ENCODE results near the gene SLC7A11.

Gene SLC7A11

DNA sequence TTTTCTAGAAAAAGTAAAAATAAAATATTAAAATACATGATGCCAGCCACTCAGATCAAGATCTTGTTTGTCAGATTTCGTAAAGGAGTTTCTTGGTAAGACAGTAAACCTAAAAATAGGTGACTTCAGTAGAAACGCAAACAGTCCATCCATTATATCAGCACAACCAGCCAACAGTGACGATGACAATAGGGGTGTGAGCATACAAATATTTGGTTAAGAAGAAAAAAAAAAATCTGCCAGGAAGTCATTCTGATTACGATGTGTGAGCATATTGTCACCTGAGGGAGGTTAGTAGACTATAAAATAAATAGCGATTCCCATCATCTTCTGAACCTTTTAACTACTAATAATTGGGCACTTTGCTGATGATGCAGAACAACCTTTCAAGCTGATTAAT lies 37.6 kb downstream of the SLC7A11 start:
- no peak for DNase-seq

DNA sequence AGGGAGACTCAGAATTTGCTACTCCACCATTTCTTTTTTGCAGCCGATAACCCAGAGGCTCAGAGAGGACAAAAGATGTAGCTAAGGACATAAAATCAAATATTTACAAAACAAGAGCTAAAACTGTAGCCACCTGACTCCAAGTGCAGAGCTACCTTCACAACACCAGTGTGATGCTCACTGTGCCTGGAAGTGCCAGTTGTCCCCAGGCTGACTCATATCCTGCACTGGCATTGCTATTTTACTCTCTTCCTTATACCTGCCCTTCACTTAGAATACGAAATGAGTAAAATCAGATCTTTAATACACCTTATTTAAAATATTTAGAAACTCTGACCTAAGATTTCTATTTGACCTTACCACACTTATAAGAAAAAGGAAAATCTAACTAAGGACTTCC lies 39.5 kb downstream of the SLC7A11 start:
- DNase-seq, result no peak

DNA sequence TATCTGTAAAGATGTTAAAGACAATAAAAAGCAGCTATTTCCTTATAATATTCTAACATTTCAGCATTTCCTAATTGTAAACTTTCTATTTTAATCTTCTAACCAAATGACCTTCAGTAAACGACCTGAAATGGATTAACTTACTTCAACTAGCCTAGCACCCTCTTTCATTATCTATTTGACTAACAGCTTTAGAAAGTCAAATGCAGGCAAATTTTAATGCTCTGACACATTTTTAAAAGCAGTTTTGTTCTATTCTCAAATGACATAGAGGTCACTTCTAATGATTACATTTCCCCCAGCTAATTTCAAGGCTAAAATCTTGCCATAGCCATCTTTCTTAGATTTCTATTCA lies 41.9 kb downstream of the SLC7A11 start:
- DNase-seq, result no peak

DNA sequence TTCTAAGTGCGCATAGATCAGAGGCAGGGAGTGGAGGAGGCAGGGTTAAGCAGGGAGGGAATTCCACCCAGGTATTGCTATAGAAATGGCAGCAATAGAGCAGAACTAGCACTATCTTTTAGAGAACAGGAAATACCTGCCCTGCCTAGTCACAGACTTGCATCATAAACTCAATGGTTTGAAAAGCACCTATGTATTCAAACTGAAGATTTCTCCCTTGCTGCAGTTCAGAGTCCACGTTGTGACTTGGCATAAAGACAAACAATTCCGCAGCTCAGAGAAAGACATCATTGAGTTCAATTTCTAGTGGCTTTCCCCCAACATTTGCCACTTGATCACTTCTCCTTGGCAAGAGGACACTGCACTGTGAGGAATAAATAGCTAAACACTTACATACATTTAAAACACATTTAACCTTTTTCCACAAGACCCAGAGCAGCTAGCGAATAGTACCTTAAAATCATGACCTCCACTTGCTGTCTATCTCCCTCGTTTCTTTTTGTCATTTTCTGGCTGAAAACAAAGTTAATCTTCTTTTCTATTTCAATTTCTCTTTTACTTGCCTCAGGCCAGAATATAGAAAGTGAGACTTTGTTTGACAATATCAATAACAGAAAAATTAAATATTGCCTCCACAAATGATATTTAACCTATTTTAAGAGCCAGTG lies 42.4 kb downstream of the SLC7A11 start:
- no peak for DNase-seq

DNA sequence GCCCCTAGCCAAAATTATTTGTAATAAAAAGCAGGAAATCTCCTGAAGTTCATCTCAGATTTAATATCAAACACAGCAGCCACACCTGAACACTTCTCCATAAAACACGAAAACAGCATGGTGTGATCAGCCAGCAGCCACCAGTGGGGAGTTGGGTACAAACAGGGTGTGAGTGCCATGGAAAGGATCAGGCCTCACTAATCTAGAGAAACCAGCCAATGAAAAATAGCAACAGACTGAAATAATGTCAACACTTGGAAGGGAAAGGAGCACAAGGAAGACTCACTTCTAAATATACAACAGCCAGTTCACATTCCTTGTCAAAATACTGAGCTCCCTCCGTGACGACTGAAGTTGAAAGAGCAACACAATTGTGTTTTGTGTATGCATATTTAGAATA lies 46.0 kb downstream of the SLC7A11 start:
- DNase-seq, result no peak

DNA sequence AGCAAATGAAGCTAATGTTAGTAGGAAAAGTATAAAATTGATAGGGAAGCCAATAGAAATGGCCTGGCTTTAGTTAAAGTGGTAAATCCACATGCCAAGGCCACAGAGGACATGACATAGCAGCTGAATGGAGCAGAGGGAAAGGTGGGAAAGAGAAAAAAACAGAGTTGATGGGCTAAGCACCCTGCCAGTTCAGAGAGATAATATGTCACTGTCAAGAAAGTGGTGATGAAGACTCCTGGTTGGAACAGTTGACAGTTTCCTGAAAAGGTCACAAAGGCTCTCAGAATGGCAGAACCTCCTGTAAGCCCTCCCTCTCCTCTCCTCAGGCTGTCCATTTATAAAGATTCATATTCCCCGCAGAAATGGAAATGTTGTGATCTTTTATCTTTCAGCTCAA lies 48.2 kb downstream of the SLC7A11 start:
- no peak for DNase-seq

DNA sequence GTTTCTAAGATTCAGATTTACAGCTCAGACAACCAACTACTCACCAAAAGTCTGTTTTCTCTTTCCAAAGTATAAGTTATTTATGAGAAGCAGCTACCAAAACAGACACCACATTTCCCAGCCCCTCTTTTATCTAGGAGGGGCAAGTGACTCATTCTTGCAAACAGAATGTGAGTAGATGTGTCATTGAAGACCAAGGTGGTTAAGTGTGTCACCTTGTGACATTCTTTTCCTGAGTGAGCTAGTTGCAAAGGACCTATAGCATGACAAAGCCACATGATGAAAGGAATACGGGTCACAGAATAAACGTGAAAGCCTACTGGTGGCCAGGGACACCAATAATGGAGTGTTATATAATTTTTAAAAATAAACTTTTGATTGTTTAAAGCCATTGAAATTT lies 50.0 kb downstream of the SLC7A11 start:
- no peak for DNase-seq

DNA sequence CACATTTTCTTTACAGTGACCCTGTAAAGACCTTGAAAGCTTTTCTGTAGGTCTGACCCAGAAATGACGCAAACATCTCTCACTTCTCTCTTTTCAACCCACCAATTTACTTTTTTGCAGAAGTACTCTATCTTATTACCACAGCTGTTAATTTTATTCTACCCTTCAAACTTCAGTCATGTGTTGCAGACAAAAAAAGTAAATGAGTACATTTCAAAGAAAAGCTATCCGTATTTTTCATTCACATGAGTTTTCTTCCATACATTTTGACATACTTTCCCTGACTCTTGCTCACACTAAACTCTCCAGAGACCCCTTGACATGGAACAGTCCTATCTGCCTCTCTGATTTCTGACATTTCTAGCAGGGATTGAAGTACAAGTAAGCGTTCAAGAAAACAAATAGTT lies 51.7 kb downstream of the SLC7A11 start:
- no peak for DNase-seq

DNA sequence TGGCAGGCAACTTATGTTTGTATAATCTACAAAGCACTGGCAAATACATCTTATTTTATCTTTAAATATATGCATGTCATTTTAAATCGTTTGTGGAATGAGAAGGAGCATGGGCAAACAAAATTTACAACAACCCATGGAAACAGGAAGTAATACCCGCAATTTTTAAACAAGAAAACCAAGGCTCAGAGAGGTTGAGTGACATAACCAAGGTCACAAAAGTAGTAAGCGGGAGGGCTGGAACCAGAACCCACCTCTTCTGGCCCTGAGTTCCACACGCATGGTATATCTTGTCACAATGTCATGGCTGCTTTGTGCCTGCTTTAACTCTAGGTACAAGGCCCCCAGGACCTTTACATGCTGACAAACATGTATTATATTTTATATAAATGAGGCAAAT lies 52.9 kb downstream of the SLC7A11 start:
- no peak for DNase-seq

DNA sequence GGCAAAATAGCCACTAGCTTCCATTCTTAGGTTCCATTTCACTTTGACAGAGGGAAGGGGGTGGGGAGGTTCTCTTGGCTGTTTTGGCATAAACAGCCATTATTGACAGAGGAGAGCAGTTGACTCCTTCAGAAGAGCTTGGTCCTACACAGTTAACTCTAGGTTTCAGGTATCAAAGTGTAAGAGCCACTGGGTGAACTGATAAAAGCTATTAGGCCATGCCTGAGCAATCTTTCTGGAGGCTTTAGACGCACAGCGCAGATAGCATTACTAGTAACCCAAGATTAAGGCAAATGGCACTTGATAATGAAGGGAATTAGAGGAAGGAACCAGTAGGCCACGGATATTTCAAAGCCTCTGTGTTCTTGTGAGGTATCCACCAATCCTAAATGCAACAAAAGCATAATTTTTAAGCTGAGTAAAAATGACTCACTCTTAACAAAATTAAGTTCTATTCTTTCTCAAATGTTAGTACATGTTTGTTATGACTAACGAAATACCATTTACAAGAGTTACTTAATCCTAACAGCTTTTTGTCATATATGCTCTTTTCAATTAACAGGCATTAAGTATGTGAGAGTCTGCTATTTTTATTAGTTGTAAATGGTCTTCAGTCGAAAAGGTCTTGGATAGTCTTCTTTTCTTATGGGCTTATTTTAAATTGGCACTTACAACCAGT lies 53.6 kb downstream of the SLC7A11 start:
- DNase-seq, result no peak

DNA sequence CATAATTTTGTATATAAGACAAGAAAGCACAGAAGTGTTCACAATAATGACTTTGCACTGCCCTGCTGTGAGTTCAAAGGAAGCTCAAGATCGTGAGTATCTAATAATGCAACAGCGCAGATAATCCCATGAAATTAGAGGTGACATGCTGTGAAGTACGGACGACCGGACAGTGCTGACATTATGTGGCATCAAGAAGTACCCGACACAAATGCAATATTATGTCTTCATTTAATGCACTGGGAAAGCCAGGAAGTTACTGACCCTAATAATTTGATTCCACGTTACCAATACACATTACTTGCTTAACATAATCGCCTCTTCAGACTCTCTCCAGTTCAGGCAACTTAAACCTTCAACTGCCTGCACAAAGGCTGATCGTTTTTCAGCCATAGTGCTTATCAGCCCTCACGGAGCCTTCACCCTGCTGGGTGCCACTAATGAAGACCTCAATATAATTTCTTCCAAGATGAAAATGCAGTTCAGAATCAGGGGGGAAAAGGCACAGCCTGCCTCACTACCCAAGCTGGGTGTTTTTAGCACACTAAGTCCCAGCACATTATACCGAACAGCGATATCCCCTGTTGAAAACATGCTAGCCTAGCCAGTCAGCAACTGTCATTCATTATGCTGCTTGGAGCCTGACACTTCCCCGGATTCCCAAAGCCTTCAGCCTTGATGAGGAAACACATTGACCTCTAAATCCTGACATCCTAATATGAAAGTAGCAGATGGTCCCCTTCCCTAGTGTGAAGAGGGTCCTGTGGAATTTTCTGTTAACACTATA lies 56.1 kb downstream of the SLC7A11 start:
- no peak for DNase-seq

DNA sequence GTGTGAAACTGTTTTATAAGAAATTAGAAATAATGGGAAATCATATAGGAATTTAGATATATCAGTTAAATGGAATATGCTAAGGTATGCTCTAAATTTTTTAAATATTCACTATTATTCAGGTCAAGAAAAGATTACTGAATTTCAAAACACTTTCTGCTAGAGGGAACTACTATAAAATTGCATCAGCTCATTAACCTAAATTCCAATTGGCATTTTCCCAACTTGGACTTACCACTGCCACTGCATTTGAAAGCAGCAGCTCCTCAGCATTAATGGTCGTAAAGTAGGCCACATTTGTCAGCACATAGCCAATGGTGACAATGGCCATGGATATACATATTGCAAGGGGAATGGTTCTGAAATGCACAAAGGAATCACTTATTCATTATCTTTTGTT lies 57.3 kb downstream of the SLC7A11 start:
- no peak for DNase-seq

DNA sequence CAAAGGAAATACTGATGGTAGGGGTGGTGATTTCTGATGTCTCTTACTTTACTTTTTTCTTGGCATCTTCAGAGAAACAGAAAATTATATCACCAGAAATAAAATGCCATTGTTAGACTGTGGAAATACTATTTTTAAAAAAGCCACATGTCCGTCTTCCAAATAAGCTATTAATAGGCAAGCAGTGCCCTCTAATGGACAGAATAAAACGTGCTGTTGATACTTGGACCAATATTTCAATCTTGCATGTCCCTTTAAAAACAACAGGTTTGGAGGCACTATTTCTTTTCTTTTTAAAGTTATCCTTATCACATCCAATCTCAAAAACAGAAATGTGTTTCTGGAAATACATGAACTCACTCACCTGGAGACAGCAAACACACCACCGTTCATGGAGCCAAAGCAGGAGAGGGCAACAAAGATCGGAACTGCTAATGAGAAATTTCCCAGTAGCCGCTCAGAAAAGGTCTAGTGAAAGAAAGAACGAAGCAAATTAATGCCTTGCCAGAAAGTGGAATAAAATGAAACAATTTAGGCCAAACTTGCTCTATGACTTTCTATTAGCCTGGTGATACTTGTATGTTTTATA lies 59.2 kb downstream of the SLC7A11 start:
- peak; percentile 15 for DNase-seq

DNA sequence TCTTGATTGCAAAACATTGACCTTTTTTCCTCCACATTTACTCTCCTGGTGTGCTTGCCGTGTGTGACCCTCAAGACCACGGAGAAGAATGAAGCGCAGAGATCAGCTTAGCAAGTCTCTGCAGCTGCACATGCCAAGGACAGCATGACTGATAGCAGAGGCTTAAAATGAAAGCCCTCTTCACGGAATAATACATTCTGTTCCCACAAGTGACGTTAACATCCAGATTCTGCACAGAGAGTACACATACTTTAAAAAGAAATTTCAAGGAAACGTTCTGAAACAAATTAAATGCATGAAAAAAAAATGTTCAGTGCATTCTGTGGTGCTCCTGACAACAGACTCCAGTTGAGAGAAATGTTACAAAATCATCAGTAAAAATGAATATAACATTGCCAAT lies 60.9 kb downstream of the SLC7A11 start:
- no peak for DNase-seq

DNA sequence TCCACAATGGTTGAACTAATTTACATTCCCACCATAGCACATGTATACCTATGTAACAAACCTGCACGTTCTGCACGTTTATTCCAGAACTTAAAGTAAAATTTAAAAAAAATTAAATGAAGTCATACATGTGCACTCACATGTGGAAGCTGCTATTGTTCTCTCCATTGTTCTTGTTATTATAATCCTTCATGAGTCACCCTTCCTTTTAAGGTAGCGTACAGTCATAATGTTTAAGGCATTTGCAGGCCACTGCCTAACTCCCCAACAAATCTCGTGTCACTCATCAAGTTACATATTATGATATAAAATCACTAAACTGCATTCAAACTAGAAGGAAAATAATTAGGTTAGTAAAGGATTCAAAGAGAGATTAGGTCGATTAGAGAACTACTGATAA lies 63.6 kb downstream of the SLC7A11 start:
- DNase-seq, result no peak

DNA sequence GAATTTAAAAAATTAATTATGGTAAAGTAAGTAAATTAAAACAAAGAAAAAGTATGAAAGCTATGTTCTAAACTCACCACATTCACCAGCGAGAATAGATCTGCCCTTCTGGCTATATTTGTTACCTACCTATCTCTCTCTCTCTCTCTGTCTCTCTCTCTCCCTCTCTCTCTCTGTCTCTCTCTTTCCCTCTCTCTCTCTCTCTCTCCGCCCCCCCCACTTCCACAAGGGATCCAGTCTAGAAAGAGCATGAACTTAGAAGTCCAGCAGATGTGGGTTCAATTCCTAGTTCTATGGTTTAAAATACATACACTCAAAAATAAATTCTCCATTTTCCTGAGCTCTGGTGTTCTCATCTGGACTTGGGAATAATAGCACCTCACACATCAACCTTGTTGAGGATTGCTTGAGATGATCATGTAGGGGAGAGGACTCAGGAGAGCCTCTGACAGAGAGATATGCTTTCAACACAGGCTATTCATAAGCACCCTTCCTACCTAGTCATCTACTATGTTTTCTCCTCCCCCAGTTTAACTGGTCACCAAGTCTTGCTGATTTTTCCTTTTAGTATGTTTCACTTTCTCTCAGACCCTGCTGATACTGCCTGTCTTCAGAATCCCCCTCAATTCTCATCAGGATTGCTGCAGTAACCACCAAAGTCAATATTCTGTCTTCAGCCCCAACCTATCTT lies 64.7 kb downstream of the SLC7A11 start:
- DNase-seq, result no peak

DNA sequence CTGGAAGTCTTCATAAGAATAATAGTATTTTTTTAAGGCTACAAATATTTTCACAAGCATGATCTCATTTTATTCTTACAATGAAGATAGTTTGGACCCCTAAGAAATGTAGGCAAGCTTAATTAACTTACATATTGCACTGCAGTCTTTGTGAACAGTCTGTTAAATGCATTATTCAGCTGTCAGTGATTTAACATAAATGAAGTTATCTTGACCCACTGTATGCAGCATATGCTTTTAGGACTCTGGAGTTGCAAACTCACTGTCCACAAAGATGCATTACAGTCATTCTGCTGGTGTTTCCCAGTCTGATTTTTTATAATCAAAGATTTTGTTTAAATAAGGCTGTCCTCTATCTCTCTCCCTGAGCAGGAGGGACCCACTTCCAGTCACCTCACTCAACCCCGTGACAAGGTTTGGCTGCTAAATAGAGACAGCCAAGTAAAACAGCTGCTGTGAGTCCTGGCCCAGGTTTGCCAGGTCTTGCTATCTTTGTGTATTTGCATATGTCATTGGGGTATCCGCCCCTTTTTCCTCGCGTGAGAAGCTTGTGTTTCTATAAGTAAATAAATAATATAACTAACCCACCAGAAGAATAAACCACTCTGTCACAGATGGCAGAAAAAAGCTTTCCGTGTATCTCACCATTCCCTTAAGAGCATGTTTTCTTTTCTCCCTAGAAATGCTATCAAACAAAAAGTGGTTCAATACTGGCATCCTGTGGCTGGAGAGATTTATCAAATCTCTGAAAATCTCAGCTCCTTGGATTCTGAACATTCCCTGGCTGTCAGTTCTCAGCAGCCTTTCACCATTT lies 67.0 kb downstream of the SLC7A11 start:
- DNase-seq, result peak; percentile 30

DNA sequence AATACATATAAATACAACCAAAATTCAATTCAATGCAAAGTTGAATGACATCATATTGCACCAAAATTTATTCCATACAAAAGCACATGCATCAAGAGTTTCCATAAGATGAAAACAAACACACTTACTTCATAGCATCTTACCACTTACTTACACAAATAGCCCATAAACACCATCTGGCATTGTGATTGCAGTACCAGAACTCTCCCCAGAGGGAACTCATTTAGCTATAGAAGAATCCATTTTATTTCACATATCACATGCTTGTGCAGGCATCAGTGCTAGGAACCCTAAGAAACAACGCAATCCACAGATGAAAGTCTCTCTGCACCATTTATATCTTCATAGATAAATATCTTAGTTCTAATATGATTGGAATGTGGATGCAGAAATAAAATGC lies 77.9 kb downstream of the SLC7A11 start:
- DNase-seq, result no peak

DNA sequence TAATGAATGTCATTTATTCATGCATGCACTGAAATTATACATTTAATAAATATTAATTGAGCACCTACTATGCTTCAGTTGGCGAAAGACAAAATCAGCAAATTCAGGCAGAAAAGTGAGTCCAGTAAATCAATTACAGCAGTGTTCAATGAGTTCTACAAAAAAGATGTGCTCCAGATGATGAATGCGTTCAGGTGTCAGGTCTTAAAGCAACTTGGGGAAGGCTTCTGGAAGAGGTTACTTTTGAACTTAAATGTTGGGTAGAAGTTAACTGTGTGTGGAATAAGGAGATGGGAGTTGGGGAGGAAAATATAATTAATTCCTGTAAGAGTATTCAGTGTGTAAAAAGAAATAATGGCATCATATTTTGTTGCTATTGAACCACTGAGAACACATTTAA lies 79.0 kb downstream of the SLC7A11 start:
- no peak for DNase-seq

DNA sequence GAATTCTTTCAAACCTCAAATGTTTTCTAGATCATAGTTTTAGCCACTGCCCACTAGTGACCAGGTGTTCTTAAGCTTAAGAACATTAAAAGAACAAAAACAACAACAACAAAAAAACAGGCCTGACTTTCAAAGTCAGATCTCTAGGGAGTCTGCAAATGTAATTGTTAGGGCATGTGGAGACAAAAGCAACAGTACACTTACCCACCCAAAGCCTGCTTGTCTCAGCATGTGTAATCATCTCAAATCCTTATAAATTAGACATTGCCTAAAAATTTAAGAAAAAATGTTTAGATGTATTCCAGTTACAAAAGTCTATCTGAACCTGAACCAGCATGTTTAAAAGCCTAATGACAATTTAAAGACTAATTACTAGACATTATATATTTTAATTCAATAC lies 79.9 kb downstream of the SLC7A11 start:
- no peak for DNase-seq

DNA sequence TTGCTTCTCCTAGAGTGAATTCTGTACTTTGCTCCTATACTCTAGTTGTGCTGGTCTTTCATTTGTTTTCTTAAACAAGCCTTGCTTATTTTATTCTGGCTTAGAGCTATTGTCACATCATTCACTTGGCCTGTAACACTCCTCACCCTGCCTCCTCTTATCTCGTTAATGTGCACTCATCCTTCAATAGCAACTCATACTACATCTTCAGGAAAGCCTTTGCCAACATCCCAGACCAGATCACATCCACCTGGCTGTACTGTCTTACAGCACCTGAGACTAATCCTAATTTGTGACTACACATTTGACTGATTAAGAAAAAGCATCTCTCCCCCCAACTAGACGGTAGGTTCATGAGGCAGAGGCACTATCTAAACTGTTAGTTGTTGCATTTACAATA lies 80.8 kb downstream of the SLC7A11 start:
- DNase-seq, result no peak

DNA sequence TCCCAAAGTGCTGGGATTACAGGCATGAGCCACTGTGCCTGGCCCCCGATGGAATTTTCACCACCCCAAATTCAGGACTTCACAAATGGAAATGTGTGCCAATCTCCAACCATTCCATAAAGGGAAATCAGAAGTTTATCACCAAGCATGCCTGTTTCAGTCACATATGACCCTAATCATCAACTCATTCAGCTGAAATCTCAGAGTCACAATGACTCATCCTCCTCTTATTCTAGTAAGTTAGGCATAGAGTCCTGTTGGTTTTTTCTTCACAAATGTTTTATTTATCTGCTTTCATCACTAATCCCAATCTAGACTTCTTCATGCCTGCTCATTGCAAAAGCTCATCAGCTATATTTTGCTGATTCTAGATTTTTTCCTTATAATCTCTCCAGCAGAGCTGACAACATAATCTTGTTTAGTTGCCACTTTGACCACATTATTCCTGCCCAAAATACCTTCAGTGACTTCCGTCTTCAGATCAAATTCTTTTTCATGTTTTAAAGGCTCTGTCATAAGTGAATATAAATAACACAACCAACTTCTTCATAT lies 83.3 kb downstream of the SLC7A11 start:
- DNase-seq, result no peak
